ENCODE measurements around the gene PPP2R5E.

DNA sequence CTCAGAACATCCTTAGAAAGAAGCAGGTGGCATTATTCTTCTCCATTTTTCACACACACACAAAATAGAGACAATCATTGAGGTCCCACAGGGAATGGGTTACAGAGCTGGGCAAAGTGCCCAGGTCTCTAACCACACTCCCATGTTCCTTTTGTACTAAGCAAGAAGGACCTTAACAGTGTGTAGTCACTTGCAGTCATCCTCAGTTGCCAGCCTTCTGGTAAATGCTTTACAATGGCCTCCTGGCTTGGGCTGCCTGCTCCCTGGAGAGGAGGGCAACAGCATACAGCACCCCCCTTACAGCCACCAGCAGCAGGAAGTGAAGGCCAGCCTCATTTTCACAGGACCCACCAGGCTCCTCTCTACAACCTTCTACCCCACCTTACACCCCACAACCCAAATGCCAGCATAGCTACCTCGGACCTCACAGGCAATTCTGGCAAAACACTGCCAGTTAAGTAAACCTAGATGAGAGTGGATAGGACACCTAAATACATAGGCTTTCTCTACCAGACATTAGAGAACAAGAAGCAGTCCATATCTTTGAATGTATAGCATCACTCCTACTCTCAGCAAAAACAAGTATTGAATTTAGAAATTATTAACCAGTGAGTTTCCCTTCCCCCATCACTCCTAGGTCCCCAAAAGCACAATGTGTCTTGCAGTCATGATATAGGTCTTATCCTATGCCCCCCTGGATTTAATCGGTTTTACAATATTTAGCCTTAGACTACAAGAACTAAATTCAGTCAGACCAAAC lies 88.1 kb downstream of the PPP2R5E start:
- TF ChIP-seq CTCF (IDR thresholded peaks at IDR 0.05) (no peak), POLR2A (IDR thresholded peaks at IDR 0.05) (no peak)

Data from right lobe of liver (tissue), 4 donors.